MM.1S (cell line): ENCODE measurements around the gene SNX3.

ENCODE experiments used
- DNase-seq: peaks from one replicate; pipeline ENCODE4 v3.0.0-alpha.2; 2015
- H2AFZ ChIP-seq: fragments of 300-600 bp; sonication (generic); 2 replicates; pipeline ENCODE4 v1.6.0; 2016; ENCODE audit warnings: antibody characterized with exemption, low read length
- H3F3A ChIP-seq: fragments of 300-600 bp; sonication (generic); 2 replicates; pipeline ENCODE4 v1.6.1; 2016; ENCODE audit warnings: mild to moderate bottlenecking, antibody characterized with exemption, low read length, moderate library complexity, mixed read lengths; ENCODE audit not compliant: insufficient read depth
- H3K27ac ChIP-seq: fragments of 300-600 bp; sonication (generic); 2 replicates; pipeline ENCODE4 v1.5.1; 2016; ENCODE audit warnings: mild to moderate bottlenecking, low read length
- H3K27me3 ChIP-seq: fragments of 300-600 bp; sonication (generic); replicated peaks from 2 replicates; pipeline ENCODE4 v1.6.0; 2016; ENCODE audit warnings: low read length; ENCODE audit not compliant: insufficient read depth
- H3K36me3 ChIP-seq: fragments of 300-600 bp; sonication (generic); replicated peaks from 2 replicates; pipeline ENCODE4 v1.6.1; 2016; ENCODE audit warnings: mild to moderate bottlenecking, low read length, mixed read lengths; ENCODE audit not compliant: insufficient read depth
- H3K4me1 ChIP-seq: fragments of 300-600 bp; sonication (generic); 2 replicates; pipeline ENCODE4 v1.6.1; 2016; ENCODE audit warnings: low read length, mixed read lengths
- H3K4me2 ChIP-seq: fragments of 300-600 bp; sonication (generic); 2 replicates; pipeline ENCODE4 v1.6.0; 2016; ENCODE audit warnings: low read depth, low read length
- H3K4me3 ChIP-seq: fragments of 300-600 bp; sonication (generic); 2 replicates; pipeline ENCODE4 v1.5.1; 2016; ENCODE audit warnings: low read length, mixed read lengths
- H3K79me2 ChIP-seq: fragments of 300-600 bp; sonication (generic); 2 replicates; pipeline ENCODE4 v1.6.1; 2016; ENCODE audit warnings: mixed run types, low read length, mixed read lengths
- H3K9ac ChIP-seq: fragments of 300-600 bp; sonication (generic); 2 replicates; pipeline ENCODE4 v1.6.1; 2016; ENCODE audit warnings: low read length, mixed read lengths
- H3K9me2 ChIP-seq: fragments of 300-600 bp; sonication (generic); replicated peaks from 2 replicates; pipeline ENCODE4 v1.6.1; 2016; ENCODE audit warnings: mild to moderate bottlenecking, low read length, mixed read lengths; ENCODE audit not compliant: insufficient read depth
- H3K9me3 ChIP-seq: fragments of 300-600 bp; sonication (generic); replicated peaks from 2 replicates; pipeline ENCODE4 v1.6.1; 2016; ENCODE audit warnings: mild to moderate bottlenecking, low read length, mixed read lengths; ENCODE audit not compliant: insufficient read depth
- H4K20me1 ChIP-seq: fragments of 300-600 bp; sonication (generic); 2 replicates; pipeline ENCODE4 v1.6.1; 2016; ENCODE audit warnings: mild to moderate bottlenecking, low read length, moderate library complexity, mixed read lengths; ENCODE audit not compliant: insufficient read depth
- CTCF ChIP-seq: fragments of 300-600 bp; sonication (generic); IDR thresholded peaks from 2 replicates; pipeline ENCODE4 v1.5.1; 2016; ENCODE audit warnings: antibody characterized with exemption, low read length, mixed read lengths
- EZH2 ChIP-seq: fragments of 300-600 bp; sonication (generic); optimal IDR thresholded peaks from 2 replicates; pipeline ENCODE3; 2017; ENCODE audit warnings: low read depth, mild to moderate bottlenecking, antibody characterized with exemption, low read length, mixed read lengths
- EZH2phosphoT487 ChIP-seq: fragments of 300-600 bp; sonication (generic); IDR thresholded peaks from 2 replicates; pipeline ENCODE4 v1.6.1; 2018; ENCODE audit warnings: antibody characterized with exemption, low read length

The SNX3 gene

GRCh38 chr6:108207013-108207412 lies 53.8 kb downstream of the SNX3 start:
- Histone ChIP-seq H3K27me3 (no peaks in the 10 kb centered on the region), H3K9me3 (no peaks in the 10 kb centered on the region), H3K4me2 (no peak overlapping the region), H3K4me3 (no peak overlapping the region), H3K9ac (no peak overlapping the region), H3F3A (no peaks in the 10 kb centered on the region), H4K20me1 (no peaks in the 10 kb centered on the region), H3K36me3 (no peaks in the 10 kb centered on the region), H3K9me2 (no peaks in the 10 kb centered on the region), H3K27ac (no peak overlapping the region), H3K79me2 (no peaks in the 10 kb centered on the region), H2AFZ (no peak overlapping the region), H3K4me1 (no peaks in the 10 kb centered on the region)
- TF ChIP-seq CTCF (no peak), EZH2phosphoT487 (no peak), EZH2 (no peak)
- no peak for DNase-seq

GRCh38 chr6:108203189-108204112 lies 57.4 kb downstream of the SNX3 start:
- Histone ChIP-seq H3K4me1 (no peaks in the 10 kb centered on the region), H3K4me3 (no peak overlapping the region), H3K27me3 (no peaks in the 10 kb centered on the region), H3F3A (no peaks in the 10 kb centered on the region), H3K9ac (no peak overlapping the region), H3K36me3 (no peaks in the 10 kb centered on the region), H3K9me2 (no peaks in the 10 kb centered on the region), H3K9me3 (no peaks in the 10 kb centered on the region), H3K79me2 (no peaks in the 10 kb centered on the region), H3K27ac (no peak overlapping the region), H2AFZ (no peak overlapping the region), H4K20me1 (no peaks in the 10 kb centered on the region), H3K4me2 (no peak overlapping the region)
- TF ChIP-seq EZH2phosphoT487 = no peak
- no peak for DNase-seq

- no peak overlapping the region for H3K9ac ChIP-seq
- H3K9me3 ChIP-seq = no peaks in the 10 kb centered on the region
- DNase-seq = no peak
- no peaks in the 10 kb centered on the region for H3K27me3 ChIP-seq
- H3K36me3 ChIP-seq = no peaks in the 10 kb centered on the region
- no peaks in the 10 kb centered on the region for H4K20me1 ChIP-seq
- no peak overlapping the region for H3K4me2 ChIP-seq
- H3K9me2 ChIP-seq = no peaks in the 10 kb centered on the region
- no peaks in the 10 kb centered on the region for H3K79me2 ChIP-seq
- H2AFZ ChIP-seq = no peak overlapping the region
- no peaks in the 10 kb centered on the region for H3K4me1 ChIP-seq
- H3K27ac ChIP-seq = no peak overlapping the region
- H3F3A ChIP-seq = no peaks in the 10 kb centered on the region
- H3K4me3 ChIP-seq = no peak overlapping the region
- no peak for TF ChIP-seq EZH2
- no peak for TF ChIP-seq CTCF
- TF ChIP-seq EZH2phosphoT487 = no peak
Observed at GRCh38 chr6:108200631-108201030, 60.2 kb downstream of the SNX3 start.

- TF ChIP-seq EZH2phosphoT487 (no peak), CTCF (no peak), EZH2 (no peak)
Observed at GRCh38 chr6:108200186-108200585, 60.7 kb downstream of the SNX3 start.

More at GRCh38 chr6:108200186-108200585, 60.7 kb downstream of the SNX3 start:
- no peaks in the 10 kb centered on the region for H3F3A ChIP-seq
- no peaks in the 10 kb centered on the region for H3K9me2 ChIP-seq
- H3K36me3 ChIP-seq = no peaks in the 10 kb centered on the region
- no peak overlapping the region for H2AFZ ChIP-seq
- no peak overlapping the region for H3K4me2 ChIP-seq
- no peak overlapping the region for H3K9ac ChIP-seq
- no peaks in the 10 kb centered on the region for H3K79me2 ChIP-seq
- no peak for DNase-seq
- H3K9me3 ChIP-seq = no peaks in the 10 kb centered on the region
- H3K27ac ChIP-seq = no peak overlapping the region
- H4K20me1 ChIP-seq = no peaks in the 10 kb centered on the region
- H3K4me3 ChIP-seq = no peak overlapping the region
- H3K4me1 ChIP-seq = no peaks in the 10 kb centered on the region
- H3K27me3 ChIP-seq = no peaks in the 10 kb centered on the region
